H1 (cell line): Measurements from ENCODE around the gene TOM1L2. TPM values are rescaled to one million over a fixed set of nuclear protein-coding genes. Genes with fewer than 3 reads are reported as not detected.
A peak's percentile ranks its signal among the peaks of the same experiment; 100 is the strongest.

Experiments
- CTCF ChIA-PET: fragments of 300-600 bp; sonication (Branson Sonifier 250); formaldehyde crosslinking; loops from one replicate; lab custom pipeline; 2021; ENCODE audit not compliant: partially characterized antibody; lab: Charles Lee
- POLR2A ChIA-PET: fragments of 300-600 bp; sonication (Branson Sonifier 250); formaldehyde crosslinking; loops from one replicate; lab custom pipeline; 2021; ENCODE audit warnings: inconsistent platforms; ENCODE audit not compliant: partially characterized antibody; lab: Charles Lee
- DNase-seq, 2 experiments: peaks; one replicate each; pipeline versions ENCODE4 v3.0.0 to v3.0.0-alpha.2; 2010 to 2022; ENCODE audit warnings: low spot score in 2 of 2, low read depth in 1 of 2, mixed read lengths in 1 of 2
- FAIRE-seq: peaks from 2 replicates; lab custom pipeline; 2011; peaks lifted over from hg19 to GRCh38; lab: Jason Lieb, UNC
- H2AFZ ChIP-seq: 2 replicates; pipeline ENCODE4 v1.8.1; 2012; ENCODE audit warnings: low read length, inconsistent platforms
- H2AK5ac ChIP-seq: 2 replicates; pipeline ENCODE4 v1.6.1; 2013; ENCODE audit warnings: low read depth, low read length
- H2BK120ac ChIP-seq: replicated peaks from 2 replicates; pipeline ENCODE3; 2013; ENCODE audit warnings: low read depth, low read length, inconsistent platforms
- H2BK12ac ChIP-seq: 2 replicates; pipeline ENCODE4 v1.6.1; 2013; ENCODE audit warnings: low read depth, low read length
- H2BK15ac ChIP-seq: 2 replicates; pipeline ENCODE4 v1.6.1; 2013; ENCODE audit warnings: low read length
- H2BK20ac ChIP-seq: 2 replicates; pipeline ENCODE4 v1.6.1; 2013; ENCODE audit warnings: low read length
- H2BK5ac ChIP-seq: 2 replicates; pipeline ENCODE4 v1.6.1; 2013; ENCODE audit warnings: low read depth, low read length
- H3K14ac ChIP-seq: 2 replicates; pipeline ENCODE4 v1.6.1; 2013; ENCODE audit warnings: inconsistent platforms; ENCODE audit not compliant: insufficient read length
- H3K18ac ChIP-seq: 2 replicates; pipeline ENCODE4 v1.6.1; 2013; ENCODE audit warnings: low read length; ENCODE audit errors: extremely low read depth
- H3K23ac ChIP-seq: 2 replicates; pipeline ENCODE4 v1.6.1; 2013; ENCODE audit warnings: inconsistent platforms; ENCODE audit not compliant: insufficient read length
- H3K23me2 ChIP-seq: 2 replicates; pipeline ENCODE4 v1.6.1; 2013; ENCODE audit warnings: low read depth, low read length
- H3K27ac ChIP-seq: 2 replicates; pipeline ENCODE4 v1.6.1; 2011; ENCODE audit warnings: low read depth, low read length, inconsistent platforms
- H3K27me3 ChIP-seq, 4 experiments: replicated peaks in 1 of 4; 1 replicate in 1 of 4; 2 replicates in 3 of 4; pipeline versions ENCODE4 v1.6.1 to v1.8.1; 2011 to 2013; ENCODE audit warnings: low read length in 3 of 4, mild to moderate bottlenecking in 3 of 4, inconsistent platforms in 2 of 4, mixed read lengths in 2 of 4, moderate library complexity in 1 of 4; ENCODE audit not compliant: control insufficient read depth in 3 of 4, insufficient read depth in 3 of 4; ENCODE audit errors: extremely low read depth in 1 of 4
- H3K36me3 ChIP-seq, 4 experiments: 2 replicates each; pipeline versions ENCODE4 v1.6.1 to v1.8.1; 2011 to 2013; ENCODE audit warnings: mild to moderate bottlenecking in 4 of 4, low read length in 3 of 4, moderate library complexity in 2 of 4, control low read depth in 1 of 4, inconsistent platforms in 1 of 4; ENCODE audit not compliant: insufficient read depth in 4 of 4, control insufficient read depth in 2 of 4
- H3K4ac ChIP-seq: replicated peaks from 2 replicates; pipeline ENCODE3; 2013; ENCODE audit warnings: low read length, low read depth, mixed read lengths, inconsistent platforms; ENCODE audit not compliant: insufficient read length
- H3K4me1 ChIP-seq, 4 experiments: replicated peaks in 1 of 4; 1 replicate in 1 of 4; 2 replicates in 3 of 4; pipeline versions ENCODE4 v1.6.1 to v1.8.1; 2011 to 2013; ENCODE audit warnings: low read length in 3 of 4, inconsistent platforms in 2 of 4, mixed read lengths in 1 of 4; ENCODE audit not compliant: insufficient read depth in 4 of 4, control insufficient read depth in 3 of 4
- H3K4me2 ChIP-seq, 2 experiments: 2 replicates each; pipeline versions ENCODE4 v1.6.1 to v1.8.1; 2011 to 2013; ENCODE audit warnings: low read depth in 2 of 2, low read length in 2 of 2, control low read depth in 1 of 2, inconsistent platforms in 1 of 2, mild to moderate bottlenecking in 1 of 2; ENCODE audit not compliant: insufficient read depth in 1 of 2
- H3K4me3 ChIP-seq, 4 experiments: fragments of 200-600, 300-600 bp in 1 of 4; sonication (generic), shearing (Covaris generic), sonication (Bioruptor Twin) in 1 of 4; 2 replicates each; pipeline versions ENCODE4 v1.5.1 to v1.8.1; 2011 to 2016; ENCODE audit warnings: low read length in 4 of 4, low read depth in 3 of 4, control low read depth in 2 of 4, inconsistent platforms in 2 of 4, mild to moderate bottlenecking in 2 of 4, mixed read lengths in 1 of 4, moderate library complexity in 1 of 4; ENCODE audit not compliant: insufficient read depth in 2 of 4; ENCODE audit errors: extremely low read depth in 1 of 4
- H3K56ac ChIP-seq: replicated peaks from 2 replicates; pipeline ENCODE3; 2013; ENCODE audit warnings: low read depth, mild to moderate bottlenecking, mixed read lengths, low read length, inconsistent platforms; ENCODE audit not compliant: insufficient read length
- H3K79me1 ChIP-seq: 2 replicates; pipeline ENCODE4 v1.6.1; 2013; ENCODE audit warnings: low read depth, low read length, control low read depth
- H3K79me2 ChIP-seq, 2 experiments: 2 replicates each; pipeline versions ENCODE4 v1.6.1 to v1.8.1; 2012 to 2013; ENCODE audit warnings: low read length in 2 of 2, mild to moderate bottlenecking in 2 of 2, inconsistent platforms in 1 of 2; ENCODE audit not compliant: insufficient read depth in 2 of 2, control insufficient read depth in 1 of 2
- H3K9ac ChIP-seq, 4 experiments: replicated peaks in 1 of 4; 1 replicate in 1 of 4; 2 replicates in 3 of 4; pipeline versions ENCODE4 v1.6.1 to v1.8.1; 2011 to 2013; ENCODE audit warnings: low read depth in 3 of 4, low read length in 3 of 4, control low read depth in 2 of 4, mild to moderate bottlenecking in 2 of 4, moderate library complexity in 2 of 4, inconsistent platforms in 1 of 4; ENCODE audit errors: extremely low read depth in 1 of 4
- H3K9me3 ChIP-seq, 2 experiments: 2 replicates each; pipeline versions ENCODE4 v1.6.1 to v1.8.1; 2012 to 2013; ENCODE audit warnings: mild to moderate bottlenecking in 2 of 2, moderate library complexity in 2 of 2, control low read depth in 1 of 2, inconsistent platforms in 1 of 2, low read depth in 1 of 2, low read length in 1 of 2, mixed read lengths in 1 of 2; ENCODE audit not compliant: insufficient read depth in 2 of 2
- H4K20me1 ChIP-seq, 2 experiments: replicated peaks in 1 of 2; 2 replicates each; pipeline versions ENCODE3 to v1.8.1; 2011 to 2013; ENCODE audit warnings: inconsistent platforms in 2 of 2, low read length in 2 of 2, mild to moderate bottlenecking in 1 of 2; ENCODE audit not compliant: insufficient read depth in 2 of 2, control insufficient read depth in 1 of 2
- H4K5ac ChIP-seq: 2 replicates; pipeline ENCODE4 v1.6.1; 2013; ENCODE audit warnings: low read length, low read depth, mixed read lengths, inconsistent platforms; ENCODE audit not compliant: insufficient read length
- H4K8ac ChIP-seq: 2 replicates; pipeline ENCODE4 v1.8.0; 2013; ENCODE audit warnings: mild to moderate bottlenecking, moderate library complexity, low read length, inconsistent platforms; ENCODE audit not compliant: insufficient read depth; ENCODE audit errors: extremely low read depth
- H4K91ac ChIP-seq: replicated peaks from 2 replicates; pipeline ENCODE3; 2013; ENCODE audit warnings: low read length, mixed read lengths, inconsistent platforms; ENCODE audit not compliant: insufficient read length
- CEBPB ChIP-seq: IDR thresholded peaks from 2 replicates; pipeline ENCODE4 v1.6.1; 2012; ENCODE audit warnings: low read depth, low read length
- JUN ChIP-seq: IDR thresholded peaks from 2 replicates; pipeline ENCODE4 v1.6.1; 2011; ENCODE audit warnings: low read depth, mild to moderate bottlenecking, improper control_type of control experiment, low read length
- JUND ChIP-seq: IDR thresholded peaks from 2 replicates; pipeline ENCODE4 v1.6.1; 2011; ENCODE audit warnings: mild to moderate bottlenecking, improper control_type of control experiment, low read length
- SP2 ChIP-seq: IDR thresholded peaks from 2 replicates; pipeline ENCODE4 v1.6.1; 2012; ENCODE audit warnings: mild to moderate bottlenecking, low read length, inconsistent platforms
- SP4 ChIP-seq: IDR thresholded peaks from 2 replicates; pipeline ENCODE4 v1.6.1; 2012; ENCODE audit warnings: low read length, inconsistent platforms
- TAF1 ChIP-seq: IDR thresholded peaks from 2 replicates; pipeline ENCODE4 v1.6.1; 2011; ENCODE audit warnings: mild to moderate bottlenecking, low read depth, low read length
- ZNF274 ChIP-seq: IDR thresholded peaks from 2 replicates; pipeline ENCODE4 v1.7.0; 2012; ENCODE audit warnings: low read length, borderline replicate concordance; ENCODE audit errors: extremely low read depth
- WGBS, 2 experiments: shearing (Covaris generic) in 1 of 2; methylation state at CpG; one replicate each; pipeline versions ENCODE4 v1.1.6 to v1.1.7; 2013 to 2015; ENCODE audit warnings: low lambda C conversion rate in 2 of 2, mixed read lengths in 2 of 2, inconsistent platforms in 1 of 2, low coverage in 1 of 2, missing lambda C conversion rate in 1 of 2; ENCODE audit not compliant: insufficient replicate concordance in 2 of 2, insufficient coverage in 1 of 2, insufficient read length in 1 of 2; ENCODE audit errors: extremely low coverage in 1 of 2, missing lambda C conversion rate in 1 of 2; 5-methylcytosine and 5-hydroxymethylcytosine counted together
- polyA plus RNA-seq, 7 experiments: library from polyadenylated mRNA; depleted of rRNA in 3 of 7; stranded (reverse) in 5 of 7; unstranded in 2 of 7; fragments of >200 nt in 5 of 7; fragments of 200-250 nt in 2 of 7; gene quantifications; 1 replicate in 5 of 7; 2 replicates in 1 of 7; 4 replicates in 1 of 7; pipeline versions ENCODE4 v1.2.1 to v1.2.3, GENCODE V29; 2011 to 2013; ENCODE audit warnings: missing spikeins in 2 of 7, mixed read lengths in 2 of 7
- total RNA-seq: library from RNA; stranded (reverse); fragmentation: NEBNext Ultra II Directional; extraction: Animal tissue kit (Norgen Biotek cat#: 25700); gene quantifications from 2 replicates; pipeline ENCODE4 v1.2.1, GENCODE V29; 2021

The TOM1L2 gene
- total and polyA plus RNA-seq, 2 of the 8 experiments (the other 6 are each of a cell fraction or from before 2014, with no cell fraction given): 2.0 to 3.4 TPM

- H2AK5ac ChIP-seq: no peak overlapping the region
- peaks cover 0 to 20% (median 12%) of the 10 kb centered on the region in 4 experiments; a peak in 6 of 7 replicates for H3K4me1 ChIP-seq
- H3K27ac ChIP-seq: no peak overlapping the region
- H3K36me3 ChIP-seq: peaks cover 23 to 54% (median 40%) of the 10 kb centered on the region in 4 experiments; a peak in 7 of 8 replicates
- H3K9me3 ChIP-seq: no peaks in the 10 kb centered on the region
- no peak overlapping the region for H2BK12ac ChIP-seq
- H3K56ac ChIP-seq: no peak overlapping the region
- POLR2A ChIA-PET: interaction anchor here (0.7 to 24.7 kb wide), 4 partner anchors 16 to 35 kb away, joined by 3 to 532 read pairs (median 4); partner anchors contain the start of gene SREBF1
- H4K5ac ChIP-seq: no peak overlapping the region
- no peak overlapping the region for H2BK20ac ChIP-seq
- H2AFZ ChIP-seq: no peak overlapping the region
- H3K9ac ChIP-seq: no peak overlapping the region
- WGBS, 2 experiments: 88% methylated on average over 17 of the region's 20 CpGs; no CpG with 5 or more reads in 1 of the 2 experiments
- H2BK120ac ChIP-seq: no peak overlapping the region
- H4K91ac ChIP-seq: no peak overlapping the region
- peaks cover 12 to 26% of the 10 kb centered on the region in 2 experiments for H4K20me1 ChIP-seq
- no peak overlapping the region for H3K14ac ChIP-seq
- no peaks in the 10 kb centered on the region for H3K79me2 ChIP-seq
- no peak overlapping the region for H3K23ac ChIP-seq
- peak overlapping the region; percentile 53 for H4K8ac ChIP-seq
- H2BK15ac ChIP-seq: no peak overlapping the region
- CTCF ChIA-PET: interaction anchor here (0.5 to 18.1 kb wide), 14 partner anchors 13 to 1239 kb away, joined by 3 to 375 read pairs (median 4); no protein-coding TSS in a partner anchor
- no peak overlapping the region for H3K4me3 ChIP-seq
- peaks cover 9% of the 10 kb centered on the region; the same call in 1 of the 2 replicates for H3K23me2 ChIP-seq
- H3K27me3 ChIP-seq: peaks cover 0 to 12% (median 6%) of the 10 kb centered on the region in 4 experiments; a peak in 5 of 7 replicates
- no peak overlapping the region for H3K4me2 ChIP-seq
- no peak overlapping the region for H3K18ac ChIP-seq
- H2BK5ac ChIP-seq: no peak overlapping the region
- TF ChIP-seq SP2 (no peak), SP4 (no peak), JUND (no peak), ZNF274 (no peak), TAF1 (no peak), JUN (no peak), CEBPB (no peak)
- TF ChIP-seq, all 59 proteins: peak for 0
- Histone ChIP-seq H3K4ac (no peak overlapping the region), H3K79me1 (peaks cover 11% of the 10 kb centered on the region; the same call in 1 of the 2 replicates)
- DNase-seq (no peak), FAIRE-seq (no peak)
Observed at GRCh38 chr17:17814162-17815061, 157.8 kb downstream of the TOM1L2 start.
